Gastrocnemius medialis (tissue), 4 donors: ENCODE measurements around the gene ZNF146. TPM values are rescaled to one million over a fixed set of nuclear protein-coding genes. Genes with fewer than 3 reads are reported as not detected.

Experiments used
- ATAC-seq, 2 donors: fragments of 150-250 bp; one replicate each; pipeline ENCODE4 v1.9.1; 2016
- DNase-seq, 2 donors: peaks; one replicate each; pipeline ENCODE4 v3.0.0-alpha.2; 2019
- H3K27ac ChIP-seq, 4 donors: fragments of 200-600 bp; sonication (generic); 1 replicate in 1 of 4; 2 replicates in 3 of 4; pipeline ENCODE4 v1.5.1; 2016 to 2018; ENCODE audit warnings: mild to moderate bottlenecking in 2 of 4, moderate library complexity in 1 of 4
- H3K27me3 ChIP-seq, 3 donors: fragments of 200-600 bp; sonication (generic) in 2 of 3; 1 replicate in 1 of 3; 2 replicates in 2 of 3; pipeline versions ENCODE4 v1.5.1 to v1.6.0; 2016 to 2019; ENCODE audit warnings: mild to moderate bottlenecking in 1 of 3, moderate library complexity in 1 of 3
- H3K36me3 ChIP-seq, 2 donors: fragments of 200-600 bp; sonication (generic) in 1 of 2; one replicate each; pipeline ENCODE4 v1.5.1; 2017 to 2018
- H3K4me1 ChIP-seq, 2 donors: fragments of 200-600 bp; sonication (generic) in 1 of 2; one replicate each; pipeline ENCODE4 v1.5.1; 2016 to 2017; ENCODE audit warnings: mild to moderate bottlenecking in 2 of 2
- H3K4me3 ChIP-seq, 4 donors: fragments of 200-600 bp; sonication (generic) in 3 of 4; 1 replicate in 1 of 4; 2 replicates in 3 of 4; pipeline ENCODE4 v1.5.1; 2016 to 2019; ENCODE audit warnings: mild to moderate bottlenecking in 2 of 4
- H3K9me3 ChIP-seq, 3 donors: fragments of 200-600 bp; sonication (generic) in 2 of 3; 1 replicate in 1 of 3; 2 replicates in 2 of 3; pipeline ENCODE4 v1.5.1; 2016 to 2019
- CTCF ChIP-seq, 5 experiments: fragments of 450-650 bp in 3 of 5; fragments of 200-600 bp in 2 of 5; sonication (generic) in 2 of 5; IDR thresholded peaks in 4 of 5; conservative IDR thresholded peaks in 1 of 5; 1 replicate in 4 of 5; 2 replicates in 1 of 5; pipeline ENCODE4 v1.5.1; 2016 to 2019; ENCODE audit warnings: antibody characterized with exemption in 5 of 5, mild to moderate bottlenecking in 3 of 5, moderate library complexity in 3 of 5
- POLR2A ChIP-seq, 2 donors: fragments of 450-650 bp; IDR thresholded peaks; one replicate each; pipeline ENCODE4 v1.6.1; 2017; ENCODE audit warnings: antibody characterized with exemption in 2 of 2, mild to moderate bottlenecking in 2 of 2, moderate library complexity in 2 of 2
- in situ Hi-C, 4 donors: fragments of 200-750 bp; cut with MboI; loops; one replicate each; pipeline versions ENCODE4 v1.15.0 to v1.8.0; 2017; ENCODE audit warnings: low sequenced_read_pairs in 4 of 4
- intact Hi-C: fragments of 100-400 bp; cut with DNase I; formaldehyde crosslinking; loops from one replicate; pipeline ENCODE4 v1.15.1; 2023; ENCODE audit warnings: low total_unique reads
- total RNA-seq, 4 donors: library from RNA; depleted of rRNA; stranded (reverse); fragments of >200 nt; gene quantifications; one replicate each; pipeline versions ENCODE4 v1.1.0 to v1.2.3, GENCODE V29; 2016

ZNF146 gene
- total RNA-seq, 4 donors from 2014 or later: 47.8 to 108 (median 91.2) TPM

DNA sequence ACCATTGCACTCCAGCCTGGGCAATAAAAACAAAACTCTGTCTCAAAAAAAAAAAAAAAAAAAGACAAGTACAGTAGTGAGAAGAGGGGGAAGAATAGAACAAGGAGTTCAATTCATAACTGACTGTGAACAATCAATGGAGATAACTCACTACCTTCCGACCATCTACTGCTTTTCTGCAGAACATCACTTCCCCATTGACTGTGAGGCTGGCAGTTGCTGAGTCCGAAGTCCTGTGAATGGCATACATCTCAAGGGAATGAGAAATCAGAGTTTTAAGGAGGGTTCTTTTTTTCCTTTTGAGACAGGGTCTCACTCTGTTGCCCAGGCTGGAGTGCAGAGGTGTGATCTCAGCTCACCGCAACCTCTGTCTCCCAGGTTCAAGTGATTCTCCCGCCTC lies 11.6 kb upstream of the ZNF146 start:
- intact Hi-C loops: no loop called here
- no peak for DNase-seq
- in situ Hi-C loops: no loop called here

DNA sequence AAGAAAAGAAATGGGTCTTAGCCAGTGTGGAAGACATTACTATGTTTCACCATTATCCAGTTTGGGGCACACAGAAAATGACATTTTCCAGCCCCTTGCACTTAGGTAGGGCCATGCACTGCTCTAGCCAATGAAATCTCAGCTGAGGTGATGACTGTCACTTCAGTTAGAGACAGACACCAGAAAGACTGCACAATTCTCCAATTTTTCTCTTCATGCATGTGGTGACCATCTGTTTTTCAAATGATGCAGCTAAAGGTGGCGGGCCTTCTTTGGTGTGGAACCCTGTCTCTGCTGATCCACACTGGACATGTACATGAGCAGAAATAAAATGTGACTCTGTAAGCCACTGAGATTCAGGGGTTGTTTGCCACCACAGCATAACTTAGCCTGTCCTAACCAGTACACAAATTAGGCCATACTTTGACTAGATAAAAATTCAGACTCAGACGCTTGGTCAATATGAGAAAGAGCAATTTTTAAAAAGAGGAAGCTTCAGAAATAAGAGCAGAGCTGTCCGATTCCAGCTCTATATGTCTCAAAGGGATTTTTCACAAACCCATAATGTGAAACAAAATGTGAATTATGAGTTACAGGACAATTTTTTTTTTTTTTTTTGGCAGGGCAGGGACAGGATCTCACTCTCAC lies 7.2 kb upstream of the ZNF146 start:
- no peak overlapping the region for H3K27ac ChIP-seq
- DNase-seq: no peak
- H3K4me3 ChIP-seq: no peak overlapping the region
- H3K9me3 ChIP-seq: no peaks in the 10 kb centered on the region
- intact Hi-C loops: no loop called here
- no peak for TF ChIP-seq CTCF (IDR thresholded peaks at IDR 0.05 in 4 of 5, conservative IDR thresholded peaks at IDR 0.05 in 1 of 5)
- no peak for TF ChIP-seq POLR2A (IDR thresholded peaks at IDR 0.05)
- H3K36me3 ChIP-seq: no peaks in the 10 kb centered on the region
- in situ Hi-C loops: no loop called here
- H3K4me1 ChIP-seq: no peaks in the 10 kb centered on the region
- no peaks in the 10 kb centered on the region for H3K27me3 ChIP-seq
- no peak for ATAC-seq

More for the DNA sequence above, 11.6 kb upstream of the ZNF146 start:
- Histone ChIP-seq H3K27ac (no peak overlapping the region), H3K4me1 (no peaks in the 10 kb centered on the region), H3K36me3 (peaks cover 0 to 8% of the 10 kb centered on the region in 2 donors), H3K9me3 (no peaks in the 10 kb centered on the region), H3K27me3 (no peaks in the 10 kb centered on the region), H3K4me3 (no peak overlapping the region)
- no peak for ATAC-seq
- TF ChIP-seq POLR2A (IDR thresholded peaks at IDR 0.05) (no peak), CTCF (IDR thresholded peaks at IDR 0.05 in 4 of 5, conservative IDR thresholded peaks at IDR 0.05 in 1 of 5) (no peak)

DNA sequence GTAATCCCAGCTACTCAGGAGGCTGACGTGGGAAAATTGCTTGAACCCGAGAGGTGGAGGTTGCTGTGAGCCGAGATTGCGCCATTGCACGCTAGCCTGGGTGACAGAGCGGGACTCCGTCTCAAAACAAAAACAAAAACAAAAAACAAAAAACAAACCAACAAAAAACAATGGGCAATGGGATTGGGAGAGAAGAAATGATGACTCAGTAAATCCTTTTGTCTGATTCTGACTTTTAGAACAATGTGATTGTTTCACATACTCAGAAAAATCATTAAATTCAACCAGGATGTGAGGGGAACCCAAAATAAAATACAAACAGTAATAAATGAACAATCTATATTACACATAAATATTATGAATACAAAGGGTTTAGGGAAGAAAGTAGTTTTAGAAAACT lies 5.5 kb upstream of the ZNF146 start:
- intact Hi-C loops: no loop called here
- in situ Hi-C loops: no loop called here

GRCh38 chr19:36210497-36210896 lies 4.4 kb upstream of the ZNF146 start:
- ATAC-seq (no peak), DNase-seq (no peak)
- Histone ChIP-seq H3K4me3 (no peak overlapping the region), H3K4me1 (peaks cover 4 to 12% of the 10 kb centered on the region in 2 donors), H3K9me3 (no peaks in the 10 kb centered on the region), H3K36me3 (no peaks in the 10 kb centered on the region), H3K27me3 (no peaks in the 10 kb centered on the region), H3K27ac (no peak overlapping the region)
- intact Hi-C loops: loop anchor here (10.0 kb wide), 5 partner anchors 56 to 1004 kb away; partner anchors contain the start of genes COX7A1, HSPB6, LRFN3 and PROSER3
- TF ChIP-seq POLR2A (IDR thresholded peaks at IDR 0.05): no peak
- no peak for TF ChIP-seq CTCF (IDR thresholded peaks at IDR 0.05 in 4 of 5, conservative IDR thresholded peaks at IDR 0.05 in 1 of 5)
- in situ Hi-C loops: no loop called here

More for the DNA sequence above, 5.5 kb upstream of the ZNF146 start:
- Histone ChIP-seq H3K27ac (no peak overlapping the region), H3K4me1 (peaks cover 4 to 11% of the 10 kb centered on the region in 2 donors), H3K9me3 (no peaks in the 10 kb centered on the region), H3K4me3 (no peak overlapping the region), H3K36me3 (no peaks in the 10 kb centered on the region), H3K27me3 (no peaks in the 10 kb centered on the region)
- no peak for ATAC-seq
- TF ChIP-seq CTCF (IDR thresholded peaks at IDR 0.05 in 4 of 5, conservative IDR thresholded peaks at IDR 0.05 in 1 of 5): no peak
- TF ChIP-seq POLR2A (IDR thresholded peaks at IDR 0.05): no peak
- no peak for DNase-seq
